Right renal pelvis (tissue), 4 donors: ENCODE measurements around the gene NCSTN. TPM values are rescaled to one million over a fixed set of nuclear protein-coding genes. Genes with fewer than 3 reads are reported as not detected.

Experiments used
- DNase-seq, 4 donors: peaks; one replicate each; pipeline ENCODE4 v3.0.0-alpha.2; 2013; ENCODE audit warnings: low read depth in 4 of 4, low spot score in 3 of 4, missing footprints in 1 of 4
- polyA plus RNA-seq, 4 donors: library from polyadenylated mRNA; unstranded; fragments of 120-200 nt; gene quantifications; one replicate each; pipeline ENCODE4 v1.2.1, GENCODE V29; 2013; ENCODE audit not compliant: insufficient read length in 4 of 4

Gene NCSTN
- polyA plus RNA-seq, 4 donors: 155 to 170 (median 163) TPM

DNA sequence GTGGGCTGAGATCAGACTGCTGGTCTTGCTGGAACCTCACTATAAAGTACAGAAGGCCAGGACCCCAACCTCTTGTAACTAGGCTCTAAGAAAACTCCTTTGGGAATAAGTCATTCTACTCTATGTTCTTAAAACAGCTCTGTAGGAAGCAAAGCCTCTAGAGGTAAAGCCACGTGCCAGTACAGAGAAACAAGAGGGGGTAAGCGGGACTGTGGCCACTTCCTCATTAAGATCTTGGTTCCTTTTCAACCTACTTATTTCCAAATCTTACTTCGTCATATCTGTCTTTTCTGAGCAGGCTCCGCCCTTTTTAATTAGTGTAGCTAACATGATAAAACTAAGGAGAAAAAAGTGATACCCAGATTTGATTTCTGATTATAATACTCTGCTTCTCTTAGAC lies 3.8 kb downstream of the NCSTN start:
- DNase-seq: no peak

DNA sequence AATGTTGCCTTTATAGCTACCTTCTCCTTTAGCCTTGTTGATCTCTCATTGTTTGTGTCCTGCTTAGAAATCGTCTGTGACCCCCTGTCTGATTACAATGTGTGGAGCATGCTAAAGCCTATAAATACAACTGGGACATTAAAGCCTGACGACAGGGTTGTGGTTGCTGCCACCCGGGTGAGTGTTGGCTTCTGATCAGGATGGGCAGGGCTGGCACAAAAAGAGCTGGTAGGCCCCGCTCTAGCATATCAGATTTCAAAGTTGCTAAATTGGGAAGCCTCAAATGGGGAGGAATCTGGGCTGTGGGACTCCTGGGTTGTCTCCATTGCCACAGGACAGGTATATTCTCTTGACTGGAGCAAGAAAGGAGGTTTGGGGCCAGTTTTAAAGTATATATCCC lies 8.4 kb downstream of the NCSTN start:
- DNase-seq: no peak

DNA sequence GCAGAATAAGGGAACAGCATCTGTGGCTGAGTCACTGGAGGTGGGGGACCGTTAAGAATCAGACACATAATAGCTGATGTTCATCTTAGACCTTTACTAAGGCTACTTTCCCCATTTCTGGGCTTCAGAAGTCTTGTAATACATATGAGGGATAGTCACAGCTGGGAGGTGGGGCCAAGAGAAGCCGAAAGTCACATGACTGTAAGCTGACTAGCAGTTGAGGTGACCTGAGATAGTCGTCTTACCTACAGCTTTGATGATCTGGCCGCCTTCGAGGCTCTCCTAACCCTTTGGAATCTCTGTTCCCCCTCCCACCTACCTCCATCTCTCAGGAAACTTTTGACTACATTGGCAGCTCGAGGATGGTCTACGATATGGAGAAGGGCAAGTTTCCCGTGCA lies 9.4 kb downstream of the NCSTN start:
- no peak for DNase-seq

DNA sequence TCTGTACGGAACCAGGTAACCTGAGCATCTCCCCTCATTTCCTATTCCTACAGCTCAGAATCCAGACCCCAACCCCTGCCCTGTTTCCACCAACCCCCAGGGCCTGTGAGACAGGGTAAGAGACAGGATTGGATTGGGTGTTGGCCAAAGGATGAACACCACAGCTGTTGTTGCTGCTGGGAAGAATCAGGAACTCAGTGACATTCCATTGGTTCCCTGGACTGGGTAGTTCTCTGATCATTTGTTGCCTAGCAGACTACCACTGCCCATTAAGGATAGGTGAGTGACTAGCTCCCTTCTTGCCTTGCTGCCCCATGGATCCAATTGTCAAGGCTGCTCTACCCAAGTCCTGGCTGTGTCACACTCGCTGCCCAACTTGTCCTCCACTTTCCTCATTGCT lies 10.0 kb downstream of the NCSTN start:
- no peak for DNase-seq

DNA sequence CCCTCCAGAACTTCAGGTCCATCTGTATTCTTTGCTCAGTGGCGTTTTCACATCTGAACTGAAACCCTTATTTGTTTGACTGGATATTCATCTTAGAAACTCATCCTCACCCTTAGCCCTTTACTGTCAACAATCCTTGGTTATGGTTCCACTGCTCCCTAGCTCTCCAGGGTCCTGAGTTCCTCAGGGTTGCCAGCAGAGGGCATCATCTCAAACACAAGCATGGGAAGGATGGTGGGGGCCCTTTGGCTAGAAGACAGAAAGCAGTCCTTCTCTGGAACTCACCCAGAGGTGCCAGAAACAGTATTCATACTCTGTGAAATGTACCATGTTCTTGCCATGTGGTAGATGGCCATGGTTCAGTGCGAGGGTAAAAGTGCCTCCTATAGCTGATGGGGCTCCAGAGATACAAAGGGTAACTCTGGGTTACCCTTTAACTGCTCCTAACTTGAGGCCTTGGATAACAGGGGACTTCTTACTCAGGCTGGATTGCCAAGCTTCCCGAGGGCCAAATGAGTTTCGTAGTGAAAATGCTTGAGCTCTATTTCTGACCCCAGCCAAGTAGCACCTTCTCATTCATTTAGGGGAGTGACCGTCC lies 11.3 kb downstream of the NCSTN start:
- DNase-seq: no peak

DNA sequence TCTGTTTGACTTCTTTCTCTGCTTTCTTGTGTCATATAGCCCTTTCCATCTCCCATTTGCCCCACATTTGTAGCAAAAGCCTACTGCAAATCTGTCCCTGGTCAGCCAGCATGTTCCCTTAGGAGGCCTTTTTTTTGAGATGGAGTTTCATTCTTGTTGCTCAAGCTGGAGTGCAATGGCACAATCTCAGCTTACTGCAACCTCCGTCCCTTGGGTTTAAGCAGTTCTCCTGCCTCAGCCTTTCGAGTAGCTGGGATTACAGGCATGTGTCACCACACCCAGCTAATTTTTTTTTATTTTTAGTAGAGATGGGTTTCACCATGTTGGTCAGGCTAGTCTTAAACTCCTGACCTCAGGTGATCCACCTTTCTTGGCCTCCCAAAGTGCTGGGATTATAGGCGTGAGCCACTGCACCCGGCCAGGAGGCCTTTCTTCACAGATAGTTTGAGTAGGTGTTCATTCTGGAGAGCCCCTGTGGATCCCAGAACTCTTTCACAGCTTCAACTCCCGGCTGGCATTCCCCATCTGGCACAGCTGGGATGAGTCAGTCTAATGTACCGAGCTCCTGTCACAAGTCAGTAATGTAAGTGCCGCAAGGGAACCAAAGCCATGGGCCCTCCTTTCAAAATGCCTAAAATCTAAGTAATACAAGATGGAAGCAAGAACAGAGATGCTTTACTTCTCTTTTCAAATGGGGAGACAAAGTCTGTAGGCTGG lies 14.3 kb downstream of the NCSTN start:
- DNase-seq: no peak

DNA sequence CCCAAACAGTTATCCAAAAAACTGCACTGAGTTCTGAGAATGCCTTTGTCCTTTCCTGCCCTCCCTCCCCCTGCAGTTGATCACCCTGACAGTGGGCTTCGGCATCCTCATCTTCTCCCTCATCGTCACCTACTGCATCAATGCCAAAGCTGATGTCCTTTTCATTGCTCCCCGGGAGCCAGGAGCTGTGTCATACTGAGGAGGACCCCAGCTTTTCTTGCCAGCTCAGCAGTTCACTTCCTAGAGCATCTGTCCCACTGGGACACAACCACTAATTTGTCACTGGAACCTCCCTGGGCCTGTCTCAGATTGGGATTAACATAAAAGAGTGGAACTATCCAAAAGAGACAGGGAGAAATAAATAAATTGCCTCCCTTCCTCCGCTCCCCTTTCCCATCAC lies 14.9 kb downstream of the NCSTN start:
- no peak for DNase-seq

DNA sequence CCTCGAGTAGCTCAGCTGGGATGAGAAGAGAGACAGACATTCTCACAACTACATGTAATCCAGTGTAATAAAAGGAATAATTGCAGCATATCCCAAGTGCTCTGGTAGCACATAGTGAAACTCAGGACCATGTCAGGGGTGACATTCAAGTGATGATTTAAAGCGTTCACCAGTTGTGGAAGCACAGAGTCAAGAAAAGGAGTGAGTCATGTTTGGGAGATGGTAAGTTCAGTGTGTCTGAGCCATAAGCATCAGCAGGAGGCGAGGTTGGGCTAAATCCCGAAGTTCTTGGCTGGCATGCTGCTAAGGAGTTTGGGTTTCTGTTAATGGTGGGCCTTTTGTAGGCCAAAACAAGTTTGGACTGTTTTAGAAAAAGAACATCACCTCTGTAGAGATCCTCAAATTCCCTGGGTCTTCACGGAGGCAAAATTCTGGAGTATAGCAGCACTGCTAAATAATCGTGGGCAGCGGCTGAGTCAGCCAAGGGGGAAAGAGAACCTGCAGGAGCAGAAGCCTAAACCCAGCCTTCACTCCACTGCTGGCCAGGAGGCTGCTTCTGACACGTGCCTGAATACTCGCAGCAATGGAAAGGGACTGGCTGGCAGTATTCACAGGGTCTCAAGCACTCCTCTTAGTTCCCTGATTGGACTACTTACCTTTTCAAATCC lies 16.5 kb downstream of the NCSTN start:
- DNase-seq: no peak

DNA sequence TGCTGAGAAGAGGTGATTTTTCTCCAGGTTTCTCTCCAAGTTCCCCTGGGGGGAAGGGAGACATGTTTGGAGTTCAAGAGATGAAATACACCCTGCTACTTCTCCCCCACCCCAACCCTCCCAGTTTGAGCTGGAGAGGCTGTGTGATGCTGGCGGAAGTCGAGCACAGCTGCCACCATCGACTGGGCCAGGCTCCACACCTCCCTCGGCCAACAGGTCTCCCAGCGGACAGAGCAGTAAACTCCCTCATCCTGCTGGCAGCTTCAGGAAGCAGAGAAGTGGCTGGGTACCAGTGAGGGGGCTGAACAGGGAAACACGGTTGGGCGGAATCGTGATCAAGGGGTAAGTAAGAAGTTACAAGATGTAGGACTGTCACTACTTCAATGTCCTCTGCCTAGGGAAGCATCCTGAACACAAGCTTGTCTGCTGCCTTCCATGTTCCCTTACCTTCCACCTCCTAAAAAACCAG lies 17.1 kb downstream of the NCSTN start:
- DNase-seq: no peak

DNA sequence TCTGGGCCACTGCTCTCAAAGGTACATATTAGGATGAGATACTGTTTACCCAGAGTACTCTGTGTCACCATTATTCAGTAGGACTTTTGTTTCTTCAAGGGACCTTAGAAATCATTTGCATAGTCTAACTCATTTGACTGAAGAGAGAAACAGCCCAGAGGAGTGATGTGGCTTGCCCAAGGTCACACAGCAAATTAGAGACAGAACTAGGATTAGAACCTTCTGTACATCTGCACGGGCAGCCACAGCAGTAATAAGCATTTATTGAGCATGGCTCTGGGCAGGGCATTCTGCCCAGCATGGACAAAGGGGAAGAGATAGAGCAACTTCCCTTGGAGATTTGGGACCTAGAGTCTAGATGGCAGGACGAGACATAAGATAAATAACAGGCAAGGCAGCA lies 18.0 kb downstream of the NCSTN start:
- DNase-seq: no peak

DNA sequence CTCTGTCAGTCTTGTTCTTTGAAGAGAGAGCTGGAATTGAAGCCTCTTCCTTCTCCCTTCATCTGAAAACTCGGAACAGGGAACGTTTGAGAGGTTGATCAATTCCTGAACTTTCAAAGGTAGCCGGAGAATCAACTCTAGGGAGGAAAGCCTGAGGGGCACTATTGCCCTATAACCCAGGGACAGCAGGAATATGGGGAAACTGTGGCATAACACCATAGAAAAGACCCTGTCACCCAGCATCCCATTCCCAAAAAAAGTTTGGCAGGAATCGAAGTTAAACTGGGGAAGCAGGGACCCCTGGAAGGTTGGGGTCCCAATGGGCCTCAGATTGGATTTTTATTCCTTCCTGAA lies 18.6 kb downstream of the NCSTN start:
- DNase-seq: no peak

DNA sequence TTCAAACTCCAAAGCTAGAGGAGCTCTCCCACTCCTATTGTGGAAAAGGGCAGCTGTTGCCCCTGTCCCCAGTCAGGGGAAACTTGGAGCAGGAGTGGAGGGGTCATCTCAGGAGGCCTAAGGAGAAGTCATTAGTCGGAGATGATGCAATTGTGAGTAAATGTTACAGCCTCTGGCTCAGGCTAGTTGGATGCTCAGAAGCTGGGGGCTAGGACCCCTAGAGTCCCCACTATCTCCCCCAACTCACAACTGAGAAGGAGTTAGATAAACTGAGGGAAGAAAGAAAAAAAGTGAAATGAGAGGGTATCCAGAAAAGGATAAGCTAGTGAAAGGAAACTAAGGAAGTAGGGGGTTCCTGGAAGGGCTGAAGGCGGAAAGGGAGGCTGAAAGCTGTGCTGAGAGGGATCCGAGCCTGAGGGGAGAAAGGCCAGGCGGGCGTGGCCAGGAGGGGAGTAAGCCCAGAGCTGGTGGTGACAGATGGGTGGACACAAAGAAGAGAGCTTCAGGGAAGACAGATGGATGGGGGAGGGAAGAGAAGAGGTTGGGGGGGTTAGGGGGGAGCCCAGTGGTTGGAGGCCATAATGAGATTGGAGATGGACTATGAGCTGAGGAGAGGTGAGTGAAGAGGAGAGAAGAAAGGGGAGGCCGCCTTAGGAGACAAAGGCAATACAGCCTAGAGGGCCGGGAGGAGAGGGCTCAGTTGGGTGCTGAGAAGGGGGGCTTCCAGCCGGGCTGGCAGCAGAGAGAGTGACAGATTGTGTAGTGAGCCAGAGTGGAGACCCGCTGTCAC lies 19.2 kb downstream of the NCSTN start:
- no peak for DNase-seq

DNA sequence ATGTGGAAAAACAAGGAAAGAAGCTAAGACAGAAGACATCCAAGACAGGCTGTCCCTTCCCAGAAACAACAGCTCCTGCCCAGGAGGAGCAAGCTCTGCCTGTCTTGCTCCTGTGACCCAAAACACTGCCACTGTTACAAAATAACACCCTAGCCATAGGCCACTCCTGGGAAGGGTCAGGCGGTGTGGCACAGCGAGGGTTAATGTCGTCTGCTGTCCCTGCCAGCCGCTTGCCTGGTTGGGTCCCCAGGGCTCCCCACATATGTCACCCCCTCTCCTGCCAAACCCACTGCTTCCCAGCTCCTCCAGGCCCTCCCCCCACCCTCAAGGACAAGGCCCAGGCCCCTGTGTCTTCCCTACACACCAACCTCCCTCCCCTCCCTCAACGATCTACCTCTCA lies 19.8 kb downstream of the NCSTN start:
- DNase-seq: no peak

DNA sequence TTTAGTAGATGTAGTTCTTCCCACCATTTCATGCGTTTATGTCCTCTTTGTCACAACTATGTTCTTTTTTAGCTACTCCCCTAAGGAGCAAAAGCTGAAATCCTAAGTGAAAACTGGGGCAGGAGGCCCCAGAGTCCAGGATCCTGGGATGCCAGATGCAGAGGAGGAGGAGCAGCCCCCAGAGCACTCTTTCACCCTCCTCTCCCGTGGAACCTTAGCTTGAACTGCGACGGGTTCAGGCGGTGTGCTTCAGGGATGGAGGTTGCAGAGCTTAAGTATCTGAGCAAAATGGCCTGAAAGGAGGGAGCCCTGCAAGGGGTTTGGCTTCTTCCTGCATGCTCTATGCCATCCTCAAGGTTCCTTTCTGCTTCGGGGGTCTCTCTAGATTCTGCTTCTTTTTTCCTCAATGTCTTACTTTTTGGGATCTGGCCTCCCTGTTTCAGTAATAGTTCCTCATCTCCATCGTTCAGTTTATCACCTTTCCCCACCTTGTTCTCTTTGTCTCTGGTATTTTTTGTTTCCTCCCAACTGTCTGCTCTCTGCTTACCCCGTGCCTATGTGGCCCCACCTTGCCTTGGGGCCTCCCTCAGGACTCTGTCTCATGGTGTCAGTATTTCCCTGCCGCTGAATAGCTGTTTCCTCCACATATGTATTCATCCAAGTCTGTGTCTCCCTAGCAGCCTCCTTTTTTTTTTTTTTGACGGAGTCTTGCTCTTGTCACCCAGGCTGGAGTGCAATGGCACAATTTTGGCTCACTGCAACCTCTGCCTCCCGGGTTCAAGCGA lies 21.0 kb downstream of the NCSTN start:
- DNase-seq: no peak

DNA sequence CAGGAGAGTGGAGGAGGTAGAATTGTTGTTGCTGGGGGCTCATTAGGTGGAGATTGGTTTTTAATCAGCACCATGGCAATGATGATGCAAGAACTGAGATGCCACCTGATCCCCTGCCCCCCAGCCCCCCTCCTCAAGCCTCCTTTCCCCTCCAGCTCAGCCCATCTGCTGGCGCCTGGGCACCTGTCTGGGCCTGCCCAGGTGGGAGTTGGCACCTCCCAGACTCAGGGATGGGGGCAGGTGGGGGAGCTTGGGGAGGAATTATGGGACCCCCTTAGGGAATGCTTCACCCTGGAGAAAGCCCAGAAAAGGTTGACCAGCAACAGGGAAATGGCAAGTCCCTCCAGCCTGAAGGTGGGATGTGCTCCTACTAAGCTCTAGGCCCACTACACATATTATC lies 22.1 kb downstream of the NCSTN start:
- no peak for DNase-seq

DNA sequence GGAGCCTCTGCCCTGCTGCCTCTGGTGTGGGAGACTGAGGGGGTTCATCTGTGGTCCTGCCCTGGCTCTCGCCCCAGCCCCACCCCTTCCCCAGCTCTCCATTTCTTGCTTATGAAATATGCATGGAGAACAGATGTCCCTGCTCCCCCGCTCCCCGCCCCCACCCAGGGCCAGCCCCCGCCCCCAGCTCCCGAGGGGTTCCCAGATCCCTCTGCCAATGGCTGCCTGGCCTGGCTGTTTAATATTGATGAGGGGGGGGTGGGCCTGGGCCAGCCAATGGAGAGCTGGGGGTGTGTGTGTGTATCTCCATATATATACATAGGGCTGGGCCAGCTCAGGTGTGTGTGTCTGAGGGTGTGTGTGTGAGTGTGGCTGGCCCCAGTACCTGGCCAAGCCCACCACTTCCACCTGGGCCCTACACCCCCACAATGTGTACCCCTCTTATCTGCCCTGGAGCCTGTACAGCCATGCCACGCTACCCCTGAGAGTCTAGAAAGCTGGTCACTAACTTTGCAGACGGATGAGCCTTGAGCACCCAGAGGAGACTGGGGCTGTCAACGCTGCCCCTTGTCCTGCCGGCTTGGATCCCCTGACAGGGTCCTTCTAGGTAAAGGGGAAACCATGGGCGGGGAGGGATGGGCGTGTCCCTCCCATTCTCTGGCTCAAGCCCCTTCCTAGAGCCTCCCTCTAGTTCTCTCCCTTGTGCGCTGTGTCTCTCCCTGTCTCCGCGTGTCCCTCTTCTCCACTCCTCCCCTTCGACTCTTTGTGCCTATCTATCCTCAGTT lies 23.7 kb downstream of the NCSTN start, which contains the start of gene NHLH1:
TSS of gene NHLH1 (plus strand) at position 341 of the 785 bp plus-strand sequence. CDS start 3,661 bp downstream, outside the sequence.
- no peak for DNase-seq

DNA sequence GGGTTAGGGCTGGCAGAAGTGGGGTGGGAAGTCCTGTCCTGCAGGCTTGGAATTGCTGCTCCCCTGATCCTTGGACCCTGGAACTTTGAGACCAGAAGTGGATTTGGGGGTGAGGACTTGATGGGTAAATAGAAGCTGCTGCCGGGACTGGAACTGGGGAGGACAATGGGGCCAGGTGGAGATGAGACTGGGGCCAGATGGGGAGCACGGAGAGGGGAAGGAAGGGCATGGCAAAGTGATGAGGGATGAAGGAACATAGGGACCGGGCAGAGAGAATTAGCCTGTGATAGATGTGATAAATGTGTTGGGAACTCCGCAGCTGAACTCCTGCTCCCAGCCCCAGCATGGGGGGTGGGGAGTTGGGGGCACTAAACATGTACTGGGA lies 24.3 kb downstream of the NCSTN start:
- no peak for DNase-seq

DNA sequence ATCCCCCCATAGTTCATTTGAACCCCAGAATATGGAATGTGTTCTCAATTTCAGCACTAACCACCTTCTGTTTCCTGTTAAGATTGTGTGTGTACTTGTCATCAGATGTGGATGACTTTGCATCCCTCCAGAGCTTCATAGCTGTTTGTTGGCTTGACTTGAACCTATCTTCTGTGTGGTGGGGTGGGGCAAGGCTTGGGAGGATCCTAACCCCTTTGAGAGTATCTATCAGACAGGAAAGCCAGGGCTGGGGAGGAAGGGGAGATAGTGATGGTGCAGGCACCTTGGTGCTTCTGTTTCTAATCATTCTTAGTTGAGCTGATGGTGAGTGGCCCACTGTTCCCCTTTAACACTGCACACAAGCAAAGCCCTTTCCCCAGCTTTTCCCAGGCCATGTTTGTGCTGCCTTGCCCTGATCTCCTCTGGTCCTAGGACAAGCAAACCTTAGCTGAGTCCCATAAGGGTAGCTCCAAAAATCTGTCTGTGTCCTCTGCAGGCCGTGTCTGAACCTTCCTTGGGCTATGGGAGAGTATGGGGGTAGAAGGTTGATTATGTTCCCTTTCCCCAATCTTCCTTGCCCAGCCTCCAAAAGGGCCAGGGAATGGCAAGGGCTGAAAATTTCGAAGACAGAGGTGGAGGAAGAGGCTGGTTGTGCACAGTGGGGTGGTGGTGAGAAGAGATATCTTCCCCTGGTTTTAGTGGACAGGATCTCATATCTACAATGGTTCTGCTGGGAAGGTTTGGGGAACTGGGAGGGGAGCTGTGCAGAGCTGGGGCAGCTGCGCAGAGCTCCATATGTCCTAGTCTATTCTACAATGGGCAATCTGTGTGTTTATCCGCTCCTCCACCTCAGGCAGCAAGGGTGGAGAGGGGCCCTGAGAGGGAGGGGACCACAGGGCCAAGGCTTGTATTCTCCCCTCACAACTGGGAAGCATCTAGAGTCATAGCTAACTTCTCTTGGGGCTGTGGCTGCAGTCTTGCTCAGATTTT lies 25.0 kb downstream of the NCSTN start:
- no peak for DNase-seq
